GM23338 (cell line): Measurements from ENCODE around the gene ARHGAP19. TPM values are rescaled to one million over a fixed set of nuclear protein-coding genes. Genes with fewer than 3 reads are reported as not detected.

Source experiments
- JUNB ChIP-seq: IDR thresholded peaks from one replicate; pipeline ENCODE4 v1.6.1; 2016; ENCODE audit warnings: antibody characterized with exemption; ENCODE audit not compliant: unreplicated experiment
- NANOG ChIP-seq: IDR thresholded peaks from 2 replicates; pipeline ENCODE4 v1.6.1; 2016; ENCODE audit warnings: antibody characterized with exemption, borderline replicate concordance
- STAT1 ChIP-seq: IDR thresholded peaks from one replicate; pipeline ENCODE4 v1.6.1; 2016; ENCODE audit warnings: antibody characterized with exemption; ENCODE audit not compliant: unreplicated experiment
- ZNF331 ChIP-seq: fragments of 250-450 bp; sonication (Bioruptor Pico); IDR thresholded peaks from 2 replicates; pipeline ENCODE4 v1.5.0; 2020; ENCODE audit warnings: low read depth, mild to moderate bottlenecking, moderate library complexity
- ZNF462 ChIP-seq: fragments of 250-450 bp; sonication (Bioruptor Pico); IDR thresholded peaks from 2 replicates; pipeline ENCODE4 v1.5.0; 2020; ENCODE audit warnings: mild to moderate bottlenecking, moderate library complexity
- polyA plus RNA-seq: library from polyadenylated mRNA; unstranded; fragments of >200 nt; fragmentation: Nextera tagmentation; extraction: Ambion mirVana; gene quantifications from 2 replicates; pipeline ENCODE4 v1.2.1, GENCODE V29; 2016
- total RNA-seq: library from RNA; depleted of rRNA; stranded (reverse); fragments of >200 nt; shearing (Covaris generic); gene quantifications from 2 replicates; pipeline ENCODE4 v1.2.3, GENCODE V29; 2014
- TF ChIP-seq, protein P1 (sequence below): IDR thresholded peaks from one replicate; pipeline ENCODE4 v1.6.1; 2018; ENCODE audit warnings: antibody characterized with exemption; ENCODE audit not compliant: unreplicated experiment

The ARHGAP19 gene
- total and polyA plus RNA-seq, 2 experiments from 2014 or later = 11.5 to 38.8 TPM

DNA sequence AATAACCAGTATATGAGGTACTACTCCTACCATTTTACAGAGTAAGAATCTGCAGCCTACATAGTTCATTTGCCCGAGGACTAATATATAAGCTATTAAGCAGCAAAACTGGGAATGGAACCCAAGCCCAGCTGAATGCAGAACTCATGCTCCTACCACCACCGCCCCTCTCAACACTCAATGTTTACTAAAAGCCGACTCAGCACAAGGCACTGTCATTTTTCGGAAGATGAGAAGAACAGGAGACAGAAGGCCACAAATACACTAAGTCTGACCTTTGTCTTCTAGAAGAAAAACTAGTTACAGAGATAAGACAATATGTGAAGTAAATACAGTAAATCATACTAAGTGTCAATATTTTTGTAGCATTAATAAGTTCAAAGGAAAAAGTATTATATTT, 66.0 kb downstream of the ARHGAP19 start (continued):
- TF ChIP-seq ZNF462 (CRISPR knock-in tag) (no peak), STAT1 (no peak), ZNF331 (CRISPR knock-in tag) (no peak), NANOG (no peak), JUNB (no peak)
- TF ChIP-seq, protein P1, sequence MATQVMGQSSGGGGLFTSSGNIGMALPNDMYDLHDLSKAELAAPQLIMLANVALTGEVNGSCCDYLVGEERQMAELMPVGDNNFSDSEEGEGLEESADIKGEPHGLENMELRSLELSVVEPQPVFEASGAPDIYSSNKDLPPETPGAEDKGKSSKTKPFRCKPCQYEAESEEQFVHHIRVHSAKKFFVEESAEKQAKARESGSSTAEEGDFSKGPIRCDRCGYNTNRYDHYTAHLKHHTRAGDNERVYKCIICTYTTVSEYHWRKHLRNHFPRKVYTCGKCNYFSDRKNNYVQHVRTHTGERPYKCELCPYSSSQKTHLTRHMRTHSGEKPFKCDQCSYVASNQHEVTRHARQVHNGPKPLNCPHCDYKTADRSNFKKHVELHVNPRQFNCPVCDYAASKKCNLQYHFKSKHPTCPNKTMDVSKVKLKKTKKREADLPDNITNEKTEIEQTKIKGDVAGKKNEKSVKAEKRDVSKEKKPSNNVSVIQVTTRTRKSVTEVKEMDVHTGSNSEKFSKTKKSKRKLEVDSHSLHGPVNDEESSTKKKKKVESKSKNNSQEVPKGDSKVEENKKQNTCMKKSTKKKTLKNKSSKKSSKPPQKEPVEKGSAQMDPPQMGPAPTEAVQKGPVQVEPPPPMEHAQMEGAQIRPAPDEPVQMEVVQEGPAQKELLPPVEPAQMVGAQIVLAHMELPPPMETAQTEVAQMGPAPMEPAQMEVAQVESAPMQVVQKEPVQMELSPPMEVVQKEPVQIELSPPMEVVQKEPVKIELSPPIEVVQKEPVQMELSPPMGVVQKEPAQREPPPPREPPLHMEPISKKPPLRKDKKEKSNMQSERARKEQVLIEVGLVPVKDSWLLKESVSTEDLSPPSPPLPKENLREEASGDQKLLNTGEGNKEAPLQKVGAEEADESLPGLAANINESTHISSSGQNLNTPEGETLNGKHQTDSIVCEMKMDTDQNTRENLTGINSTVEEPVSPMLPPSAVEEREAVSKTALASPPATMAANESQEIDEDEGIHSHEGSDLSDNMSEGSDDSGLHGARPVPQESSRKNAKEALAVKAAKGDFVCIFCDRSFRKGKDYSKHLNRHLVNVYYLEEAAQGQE = no peak
